K562 (cell line): ENCODE measurements around the gene ARFGAP1. TPM values are rescaled to one million over a fixed set of nuclear protein-coding genes. Genes with fewer than 3 reads are reported as not detected.

ENCODE experiments used
- ATAC-seq: fragments of 200-7000 bp; cut with Tn5 transposase; 3 replicates; pipeline ENCODE4 v1.9.1; 2020; ENCODE audit warnings: moderate library complexity
- BruUV-seq: library from RNA; stranded (reverse); fragments of 400-500 nt; replicated peaks from 2 replicates; lab custom pipeline; 2021; lab: Mats Ljungman, UMichigan
- CTCF ChIA-PET: fragments of 300-600 bp; formaldehyde crosslinking; extraction: SDS; loops from one replicate; lab custom pipeline; 2021; ENCODE audit warnings: low intra/inter-chr PET ratio; lab: Yijun Ruan, JAX
- POLR2A ChIA-PET: fragments of 300-600, 350-650 bp; sonication (Branson Sonifier 250); formaldehyde crosslinking; extraction: SDS; loops from one replicate; lab custom pipeline; 2021; ENCODE audit warnings: antibody characterized with exemption, inconsistent platforms; lab: Yijun Ruan, JAX
- DNase-seq, 4 experiments: peaks; one replicate each; pipeline versions ENCODE4 v3.0.0 to v3.0.0-alpha.2; 2011 to 2018; ENCODE audit warnings: low spot score in 3 of 4, mixed read lengths in 3 of 4; ENCODE audit errors: extremely low read depth in 1 of 4
- FAIRE-seq: peaks from 2 replicates; lab custom pipeline; 2011; peaks lifted over from hg19 to GRCh38; lab: Jason Lieb, UNC
- H2AFZ ChIP-seq: 2 replicates; pipeline ENCODE4 v1.6.0; 2011; ENCODE audit warnings: low read depth, low read length, control low read depth, inconsistent platforms
- H3K27ac ChIP-seq: fragments of 200-600 bp; 3 replicates; pipeline ENCODE4 v1.8.0; 2011; ENCODE audit warnings: low read depth, mild to moderate bottlenecking, control low read depth, inconsistent platforms, low read length, moderate library complexity, mixed read lengths; ENCODE audit errors: extremely low read depth
- H3K27me3 ChIP-seq, 2 experiments: fragments of 300-600 bp in 1 of 2; 2 replicates in 1 of 2; 3 replicates in 1 of 2; pipeline versions ENCODE4 v1.6.0 to v1.8.0; 2011; ENCODE audit warnings: inconsistent platforms in 2 of 2, low read length in 2 of 2, mild to moderate bottlenecking in 1 of 2, mixed read lengths in 1 of 2, moderate library complexity in 1 of 2; ENCODE audit not compliant: control insufficient read depth in 2 of 2, insufficient read depth in 2 of 2
- H3K36me3 ChIP-seq: fragments of 300-600 bp; 3 replicates; pipeline ENCODE4 v1.8.0; 2011; ENCODE audit warnings: mild to moderate bottlenecking, low read length, inconsistent platforms; ENCODE audit not compliant: control insufficient read depth, insufficient read depth
- H3K4me1 ChIP-seq, 2 experiments: fragments of 200-600 bp in 1 of 2; replicated peaks in 1 of 2; 2 replicates in 1 of 2; 3 replicates in 1 of 2; pipeline versions ENCODE4 v1.5.1 to v1.8.0; 2011; ENCODE audit warnings: inconsistent platforms in 2 of 2, low read length in 2 of 2, mild to moderate bottlenecking in 1 of 2, mixed read lengths in 1 of 2, moderate library complexity in 1 of 2; ENCODE audit not compliant: control insufficient read depth in 2 of 2, insufficient read depth in 2 of 2
- H3K4me2 ChIP-seq: 2 replicates; pipeline ENCODE4 v1.6.1; 2011; ENCODE audit warnings: low read length, control low read depth, inconsistent platforms, mixed read lengths; ENCODE audit not compliant: insufficient read depth
- H3K4me3 ChIP-seq: fragments of 200-600 bp; sonication (generic), shearing (Covaris generic); 2 replicates; pipeline ENCODE4 v1.5.1; 2016; ENCODE audit warnings: control low read depth, inconsistent platforms
- H3K79me2 ChIP-seq: fragments of 200-600 bp; 3 replicates; pipeline ENCODE4 v1.8.0; 2011; ENCODE audit warnings: low read length, inconsistent platforms; ENCODE audit not compliant: control insufficient read depth, insufficient read depth
- H3K9ac ChIP-seq, 2 experiments: 2 replicates each; pipeline versions ENCODE4 v1.6.0 to v1.6.1; 2011; ENCODE audit warnings: low read depth in 2 of 2, low read length in 2 of 2, control low read depth in 1 of 2, inconsistent platforms in 1 of 2, mild to moderate bottlenecking in 1 of 2, mixed read lengths in 1 of 2; ENCODE audit not compliant: insufficient read depth in 1 of 2
- H3K9me1 ChIP-seq: one replicate; pipeline ENCODE4 v1.6.0; 2011; ENCODE audit warnings: inconsistent platforms, mild to moderate bottlenecking, low read length, moderate library complexity; ENCODE audit not compliant: control insufficient read depth, insufficient read depth
- H3K9me3 ChIP-seq: replicated peaks from 2 replicates; pipeline ENCODE4 v1.5.1; 2011; ENCODE audit warnings: low read depth, low read length, inconsistent platforms; ENCODE audit not compliant: control insufficient read depth, insufficient read depth
- H4K20me1 ChIP-seq: replicated peaks from 2 replicates; pipeline ENCODE4 v1.6.1; 2011; ENCODE audit warnings: low read length, inconsistent platforms, mixed read lengths; ENCODE audit not compliant: control insufficient read depth, insufficient read depth
- ARID3B ChIP-seq: fragments of 250-450 bp; sonication (Bioruptor Pico); IDR thresholded peaks from 2 replicates; pipeline ENCODE4 v1.4.0; 2020; ENCODE audit warnings: borderline replicate concordance
- CBX5 ChIP-seq: IDR thresholded peaks from 2 replicates; pipeline ENCODE4 v1.6.1; 2014; ENCODE audit warnings: low read depth, borderline replicate concordance
- CBX8 ChIP-seq: fragments of 200-600 bp; sonication (generic); IDR thresholded peaks from 2 replicates; pipeline ENCODE4 v1.6.1; 2012; ENCODE audit warnings: borderline replicate concordance, mixed run types, low read depth, mild to moderate bottlenecking, moderate library complexity, mixed read lengths, low read length, control low read depth, inconsistent platforms; ENCODE audit not compliant: poor library complexity, severe bottlenecking; ENCODE audit errors: extremely low read depth
- ETV1 ChIP-seq: fragments of 450-650 bp; conservative IDR thresholded peaks from 2 replicates; pipeline ENCODE4 v1.6.1; 2016; ENCODE audit warnings: missing genetic modification characterization, control low read depth, low read depth, missing compliant biosample characterization
- EWSR1 ChIP-seq: fragments of 450-650 bp; IDR thresholded peaks from 2 replicates; pipeline ENCODE4 v1.6.1; 2018; ENCODE audit warnings: borderline replicate concordance, mild to moderate bottlenecking, low read depth, moderate library complexity; ENCODE audit not compliant: partially characterized antibody
- HINFP ChIP-seq: fragments of 450-650 bp; conservative IDR thresholded peaks from 2 replicates; pipeline ENCODE4 v1.6.1; 2016; ENCODE audit warnings: missing genetic modification characterization, low read depth, mild to moderate bottlenecking, control low read depth, missing compliant biosample characterization
- MAX ChIP-seq: sonication (generic); formaldehyde crosslinking; IDR thresholded peaks from 2 replicates; pipeline ENCODE4 v1.9.0; 2022; ENCODE audit warnings: mild to moderate bottlenecking, missing genetic modification reagents
- RAD21 ChIP-seq, 2 experiments: fragments of 250-450 bp in 1 of 2; fragments of 450-650 bp in 1 of 2; sonication (Bioruptor Pico) in 1 of 2; formaldehyde crosslinking in 1 of 2; IDR thresholded peaks in 1 of 2; conservative IDR thresholded peaks in 1 of 2; 2 replicates each; pipeline versions ENCODE4 v1.4.0 to v1.8.0; 2020 to 2022; ENCODE audit warnings: mild to moderate bottlenecking in 2 of 2, moderate library complexity in 1 of 2
- RBM25 ChIP-seq: fragments of 200-400 bp; formaldehyde crosslinking; IDR thresholded peaks from 2 replicates; pipeline ENCODE4 v1.6.1; 2018; ENCODE audit warnings: low read length, low read depth, moderate library complexity; ENCODE audit not compliant: severe bottlenecking
- RUNX1 ChIP-seq: sonication (generic); IDR thresholded peaks from 2 replicates; pipeline ENCODE4 v1.6.1; 2016; ENCODE audit warnings: antibody characterized with exemption, low read depth
- SAFB2 ChIP-seq: fragments of 200-400 bp; formaldehyde crosslinking; IDR thresholded peaks from 2 replicates; pipeline ENCODE4 v1.6.1; 2018; ENCODE audit warnings: borderline replicate concordance, low read length, low read depth, moderate library complexity; ENCODE audit not compliant: severe bottlenecking
- ZBTB11 ChIP-seq, 3 experiments: fragments of 200-800 bp in 1 of 3; fragments of 250-450 bp in 1 of 3; fragments of 450-650 bp in 1 of 3; sonication (Bioruptor Pico) in 1 of 3; sonication (Bioruptor generic) in 1 of 3; formaldehyde crosslinking in 1 of 3; IDR thresholded peaks; 2 replicates each; pipeline versions ENCODE4 v1.6.1 to v1.8.0; 2016 to 2022; ENCODE audit warnings: mild to moderate bottlenecking in 2 of 3, missing genetic modification characterization in 2 of 3, missing compliant biosample characterization in 1 of 3, moderate library complexity in 1 of 3
- ZNF217 ChIP-seq: sonication (generic); formaldehyde crosslinking; IDR thresholded peaks from 2 replicates; pipeline ENCODE4 v1.8.0; 2022; ENCODE audit warnings: mild to moderate bottlenecking, missing genetic modification reagents
- WGBS: fragments of 100-300 bp; shearing (Covaris generic); methylation state at CpG from one replicate; pipeline ENCODE4 v1.1.6; 2016; ENCODE audit warnings: low coverage, mixed read lengths; ENCODE audit not compliant: insufficient coverage; ENCODE audit errors: missing lambda C conversion rate; 5-methylcytosine and 5-hydroxymethylcytosine counted together
- in situ Hi-C: fragments of 300-500 bp; cut with MboI; formaldehyde crosslinking; loops from 4 replicates; pipeline ENCODE4 v1.15.0; 2018; ENCODE audit warnings: inconsistent platforms, mixed read lengths
- intact Hi-C: fragments of 100-400 bp; cut with micrococcal nuclease; formaldehyde crosslinking; loops from 2 replicates; pipeline ENCODE4 v1.14.2; 2022
- polyA plus RNA-seq, 8 experiments: library from polyadenylated mRNA; depleted of rRNA in 4 of 8; stranded (reverse) in 5 of 8; unstranded in 3 of 8; fragments of >200 nt; fragmentation: Nextera tagmentation in 2 of 8; fragmentation: Illumina TruSeq in 1 of 8; extraction: Ambion mirVana in 2 of 8; extraction: Trizol in 1 of 8; gene quantifications; 2 replicates each; pipeline versions ENCODE4 v1.2.1 to v1.2.3, GENCODE V29; 2011 to 2014; ENCODE audit warnings: inconsistent platforms in 1 of 8, missing spikeins in 1 of 8
- total RNA-seq, 7 experiments: library from RNA; depleted of rRNA in 6 of 7; stranded (reverse); fragments of >200 nt in 6 of 7; fragmentation: Illumina TruSeq in 2 of 7; extraction: Trizol in 2 of 7; gene quantifications; 2 replicates each; pipeline versions ENCODE4 v1.2.1 to v1.2.3, GENCODE V29; 2011 to 2021; ENCODE audit warnings: low replicate concordance in 1 of 7

Gene ARFGAP1
- total and polyA plus RNA-seq, 9 of the 15 experiments (the other 6 are each of a cell fraction or from before 2014, with no cell fraction given) = 0.53 to 102 (median 33.5) TPM

GRCh38 chr20:63316502-63316921 is 43.9 kb downstream of the ARFGAP1 start:
- H3K27me3 ChIP-seq = peaks cover 4 to 61% of the 10 kb centered on the region in 2 experiments; a peak in 3 of 5 replicates
- no peaks in the 10 kb centered on the region for H3K9me1 ChIP-seq
- DNase-seq (no peak), FAIRE-seq (no peak)
- H3K36me3 ChIP-seq = no peaks in the 10 kb centered on the region
- intact Hi-C loops (no loop called here), in situ Hi-C loops (no loop called here)
- no peaks in the 10 kb centered on the region for H3K79me2 ChIP-seq
- H3K4me1 ChIP-seq = peaks cover 0 to 46% of the 10 kb centered on the region in 2 experiments; a peak in 2 of 5 replicates
- WGBS = 3% methylated on average over 10 of the region's 14 CpGs
- peaks cover 5% of the 10 kb centered on the region; the same call in 1 of the 2 replicates for H4K20me1 ChIP-seq
- no peak overlapping the region for H3K27ac ChIP-seq
- H3K4me2 ChIP-seq = no peak overlapping the region
- no TSS peak for BruUV-seq
- H3K9ac ChIP-seq = no peak overlapping the region
- no peaks in the 10 kb centered on the region for H3K9me3 ChIP-seq
- H2AFZ ChIP-seq = no peak overlapping the region
- no peak overlapping the region for H3K4me3 ChIP-seq
- TF ChIP-seq ZNF217 (CRISPR knock-in tag) (no peak), MAX (CRISPR knock-in tag) (no peak), ETV1 (tag) (no peak), RBM25 (no peak), EWSR1 (no peak), RUNX1 (no peak), SAFB2 (no peak), CBX5 (no peak), RAD21 (CRISPR knock-in tag; conservative IDR thresholded peaks at IDR 0.05 in 1 of 2, IDR thresholded peaks at IDR 0.05 in 1 of 2) (no peak), HINFP (tag) (no peak), ZBTB11 (CRISPR knock-in tag; IDR thresholded peaks at IDR 0.05) (no peak), ARID3B (no peak), CBX8 (no peak)
- TF ChIP-seq, all 486 proteins: peak for 0
- CTCF ChIA-PET = interaction anchor here (0.6 kb wide), 1 partner anchor 9 kb away, joined by 3 read pairs; no protein-coding TSS in a partner anchor
- ATAC-seq = no peak
- POLR2A ChIA-PET = interaction anchor here (0.6 to 1.1 kb wide), 3 partner anchors 14 to 177 kb away, joined by 3 to 5 read pairs (median 4); no protein-coding TSS in a partner anchor
